ENCODE results near the gene WDR11.
"Not testable (repeated sequence)": the region's sequence is repeated elsewhere in the genome, so short reads cannot be mapped to it uniquely, and the experiment has no call there.

WDR11 gene

GRCh38 chr10:120854388-120854787 is 3.2 kb downstream of the WDR11 start:
- DNase-seq (ENCODE audit: low read depth in 1 of 2, low spot score in 1 of 2) = no peak

- no peak for DNase-seq (ENCODE audit: low read depth in 1 of 2, low spot score in 1 of 2)
These were observed 10.2 kb downstream of the WDR11 start for GRCh38 chr10:120861178-120861855.

DNA sequence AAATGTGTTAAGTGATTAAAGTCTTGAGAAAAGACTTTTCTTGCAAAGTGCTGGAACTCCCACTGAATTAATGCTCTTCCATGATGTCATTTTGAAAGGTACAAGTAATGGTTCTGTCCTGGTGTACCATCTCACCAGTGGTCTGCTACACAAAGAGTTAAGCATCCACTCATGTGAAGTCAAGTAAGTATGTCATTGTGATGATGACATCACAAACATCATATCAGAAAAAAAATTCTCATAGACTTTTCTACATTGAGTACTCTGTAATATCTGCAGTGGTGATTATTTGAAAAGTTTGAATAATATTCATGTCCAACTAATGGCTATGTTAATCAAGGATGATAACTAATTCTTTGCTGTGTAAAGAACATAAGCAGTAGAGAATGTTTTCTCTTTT is 22.6 kb downstream of the WDR11 start:
- no peak for DNase-seq (ENCODE audit: low read depth in 1 of 2, low spot score in 1 of 2)

- DNase-seq (ENCODE audit: low read depth in 1 of 2, low spot score in 1 of 2) = no peak
These were observed 31.9 kb downstream of the WDR11 start for GRCh38 chr10:120883071-120883470.

GRCh38 chr10:120887482-120887881 is 36.3 kb downstream of the WDR11 start:
- no peak for DNase-seq (ENCODE audit: low read depth in 1 of 2, low spot score in 1 of 2)

GRCh38 chr10:120891365-120891764 is 40.2 kb downstream of the WDR11 start:
- no peak for DNase-seq (ENCODE audit: low read depth in 1 of 2, low spot score in 1 of 2)

DNA sequence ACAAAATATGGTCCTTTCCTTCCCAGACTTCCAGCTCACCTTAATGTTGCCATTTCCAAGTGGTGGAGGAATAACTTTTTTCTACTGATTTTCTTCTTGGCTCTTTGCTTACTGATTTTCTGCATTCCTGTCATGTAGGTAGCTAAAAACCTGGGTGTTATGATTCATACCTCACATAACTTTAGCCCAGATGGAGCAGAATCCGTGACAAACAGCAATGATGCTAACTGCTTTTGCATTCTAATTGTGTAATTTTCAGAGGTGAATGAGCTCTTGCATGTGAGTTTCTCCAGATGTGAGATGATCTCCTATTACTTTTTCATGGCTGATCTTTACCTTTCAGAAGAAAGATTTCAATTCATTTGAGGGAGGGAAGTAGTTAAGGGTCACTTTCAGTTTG is 43.4 kb downstream of the WDR11 start:
- no peak for DNase-seq (ENCODE audit: low read depth in 1 of 2, low spot score in 1 of 2)

DNA sequence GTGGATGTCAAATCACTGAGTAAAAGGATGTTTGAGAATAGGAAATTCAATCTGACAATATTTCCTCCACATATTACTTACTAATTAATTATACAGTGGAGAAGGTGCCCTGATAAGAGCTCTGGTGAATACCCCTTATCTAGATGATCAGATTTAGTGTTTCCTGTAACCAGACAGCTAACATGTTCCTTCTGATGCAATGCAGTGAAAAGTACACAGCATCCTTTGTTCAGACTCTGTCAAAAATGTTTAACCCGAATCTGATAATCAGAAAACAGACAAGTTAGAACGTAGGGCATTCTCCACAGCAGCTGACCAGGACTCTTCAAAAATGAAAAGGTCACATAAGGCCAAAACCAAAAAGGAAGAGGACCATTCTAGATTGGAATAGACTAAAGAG is 46.2 kb downstream of the WDR11 start:
- DNase-seq (ENCODE audit: low read depth in 1 of 2, low spot score in 1 of 2) = no peak

DNA sequence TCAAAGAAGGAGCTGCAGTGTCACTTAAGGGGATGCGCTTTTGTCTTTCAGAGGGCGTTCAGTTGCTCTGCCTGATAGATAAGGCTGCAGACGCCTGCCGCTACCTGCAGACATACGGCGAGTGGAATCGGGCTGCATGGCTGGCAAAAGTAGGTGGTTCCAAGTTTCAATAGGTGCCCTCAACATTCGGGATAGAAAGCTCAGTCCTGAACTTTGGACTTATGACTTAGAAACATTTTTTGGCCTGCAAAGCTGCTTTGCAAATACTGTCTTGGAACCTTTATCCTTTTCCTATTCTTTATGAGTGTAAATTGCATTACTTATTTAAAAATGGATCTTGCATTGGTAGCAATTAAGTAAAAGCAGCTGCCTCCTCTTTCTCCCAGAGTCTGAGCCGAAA is 54.1 kb downstream of the WDR11 start:
- no peak for DNase-seq (ENCODE audit: low read depth in 1 of 2, low spot score in 1 of 2)

GRCh38 chr10:120917521-120918250 is 66.5 kb downstream of the WDR11 start:
- DNase-seq (ENCODE audit: low read depth in 1 of 2, low spot score in 1 of 2) = no peak

- not testable (repeated sequence) for DNase-seq (ENCODE audit: low read depth in 1 of 2, low spot score in 1 of 2)
These were observed 72.7 kb downstream of the WDR11 start for GRCh38 chr10:120923886-120924285.

- no peak for DNase-seq (ENCODE audit: low read depth in 1 of 2, low spot score in 1 of 2)
These were observed 75.4 kb downstream of the WDR11 start for GRCh38 chr10:120926611-120927010.

- DNase-seq (ENCODE audit: low read depth in 1 of 2, low spot score in 1 of 2) = no peak
These were observed 76.2 kb downstream of the WDR11 start for GRCh38 chr10:120927352-120927751.

GRCh38 chr10:120929166-120929565 is 78.0 kb downstream of the WDR11 start:
- DNase-seq (ENCODE audit: low read depth in 1 of 2, low spot score in 1 of 2) = no peak

- DNase-seq (ENCODE audit: low read depth in 1 of 2, low spot score in 1 of 2) = no peak
These were observed 80.3 kb downstream of the WDR11 start for GRCh38 chr10:120931423-120931822.

DNA sequence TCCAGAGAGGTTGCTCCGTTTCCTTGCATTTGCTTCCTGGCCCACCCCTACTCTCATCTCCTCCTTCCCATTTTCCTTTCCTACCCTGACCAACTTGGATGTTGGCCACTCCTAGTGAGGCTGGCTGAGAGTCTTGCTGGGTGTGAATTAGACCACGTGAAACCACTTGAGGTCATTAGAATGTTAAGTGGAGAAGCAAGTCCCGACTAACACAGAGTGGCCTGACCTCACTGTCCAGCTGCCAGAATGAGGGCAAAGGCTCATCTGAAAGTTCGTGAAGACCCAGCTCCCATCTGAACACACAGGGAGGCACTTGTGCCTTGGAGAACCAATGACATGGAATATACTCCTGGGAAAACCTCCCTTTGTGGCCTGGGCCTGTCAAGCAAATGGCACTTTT is 80.8 kb downstream of the WDR11 start:
- no peak for DNase-seq (ENCODE audit: low read depth in 1 of 2, low spot score in 1 of 2)

GRCh38 chr10:120938822-120939221 is 87.7 kb downstream of the WDR11 start:
- no peak for DNase-seq (ENCODE audit: low read depth in 1 of 2, low spot score in 1 of 2)

DNA sequence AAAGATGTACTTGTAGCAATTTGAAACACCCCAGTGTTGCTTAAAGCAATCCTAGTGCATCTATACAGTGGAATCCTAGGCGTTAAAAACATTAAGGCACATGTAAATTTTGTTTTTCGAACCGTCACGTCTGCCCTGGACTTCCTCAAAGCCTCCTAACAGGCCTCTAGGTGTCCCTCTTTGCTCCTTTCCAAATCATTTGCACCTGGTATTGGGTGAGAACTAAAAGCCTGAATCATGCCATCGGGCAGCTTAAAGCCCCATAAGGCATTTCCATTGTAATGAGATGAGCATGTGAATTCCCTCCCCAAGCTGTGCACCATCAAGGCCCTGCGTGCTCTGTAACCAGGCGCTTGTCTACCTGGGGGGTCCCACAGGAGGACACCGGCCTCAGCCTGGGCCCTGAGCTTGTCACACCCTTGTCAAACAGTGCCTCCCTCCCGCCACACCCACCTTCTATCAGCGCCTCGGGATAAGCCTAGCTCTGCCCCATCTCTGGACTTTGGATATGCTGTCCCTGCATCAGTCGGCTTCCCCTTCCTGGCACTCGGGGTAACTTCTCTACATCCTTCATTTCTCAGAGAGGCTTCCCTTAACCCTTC is 89.2 kb downstream of the WDR11 start:
- DNase-seq (ENCODE audit: low read depth in 1 of 2, low spot score in 1 of 2) = no peak

DNA sequence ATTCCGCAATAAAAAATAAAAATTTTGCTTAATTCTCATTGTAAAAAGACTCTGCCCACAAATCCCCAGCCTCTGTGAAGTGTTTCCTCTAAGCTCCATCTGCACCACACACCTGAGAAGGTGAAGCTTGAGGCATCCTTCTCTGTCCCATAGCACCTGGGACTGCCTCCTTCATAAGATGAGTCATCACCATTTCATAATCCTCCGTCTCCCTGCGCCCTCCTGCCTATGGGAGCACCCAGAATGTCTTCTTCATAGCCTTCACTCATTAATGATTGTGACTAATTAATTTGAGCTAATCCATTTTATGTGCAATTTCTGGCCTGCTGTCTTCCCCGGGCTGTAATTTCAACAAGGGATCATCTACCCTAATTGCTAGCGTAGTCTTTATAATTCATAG is 90.3 kb downstream of the WDR11 start:
- DNase-seq (ENCODE audit: low read depth in 1 of 2, low spot score in 1 of 2) = no peak

DNA sequence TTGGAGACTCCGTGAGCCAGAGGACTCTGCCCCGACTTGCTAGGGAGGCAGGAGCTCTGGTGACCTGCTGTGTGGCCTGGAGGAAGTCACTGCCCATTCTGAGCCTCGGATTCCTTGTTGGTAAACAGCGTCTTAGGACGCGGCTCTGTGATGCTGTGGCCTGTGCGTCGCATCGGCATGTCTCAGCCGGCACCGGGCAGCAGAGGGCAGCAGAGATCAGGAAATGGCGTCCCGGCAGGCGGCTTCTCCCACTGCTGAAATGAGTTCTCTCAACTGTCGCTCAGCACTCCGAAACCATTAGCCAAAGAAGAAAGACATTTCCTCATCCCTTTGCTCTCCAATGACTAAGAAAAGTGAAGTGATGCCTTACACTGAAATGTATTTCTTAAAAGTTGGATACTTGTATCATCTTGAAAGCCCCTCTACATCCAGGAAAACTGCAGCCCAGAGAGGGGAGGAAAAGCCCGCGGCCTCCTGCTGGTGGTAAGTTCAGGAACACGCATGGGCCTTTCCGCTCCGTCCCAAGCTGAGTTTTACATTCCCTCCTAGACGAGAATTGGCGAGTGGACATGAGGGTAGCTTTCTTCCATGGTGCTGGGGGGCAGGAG is 91.7 kb downstream of the WDR11 start:
- peak; percentile 45 to 55 for DNase-seq (ENCODE audit: low read depth in 1 of 2, low spot score in 1 of 2)

DNA sequence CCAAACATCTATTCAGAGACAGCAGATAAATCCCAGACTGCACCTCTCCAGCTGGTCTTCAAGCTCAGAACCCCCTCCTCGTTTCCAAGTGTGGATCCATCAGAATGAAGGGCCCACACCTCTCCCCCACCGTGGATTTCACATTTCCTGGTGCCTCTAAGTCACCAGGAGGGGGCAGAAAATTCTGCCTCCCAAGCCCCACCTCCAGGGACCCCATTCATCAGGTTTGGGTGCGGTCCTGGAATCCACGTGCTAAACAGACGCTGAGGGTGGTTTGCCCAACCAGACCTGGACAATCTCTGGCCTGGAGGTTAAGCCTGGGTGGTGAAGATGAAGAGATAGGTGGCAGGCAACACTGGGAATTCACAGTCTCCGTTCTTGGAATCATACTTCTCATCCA is 92.4 kb downstream of the WDR11 start:
- DNase-seq (ENCODE audit: low read depth in 1 of 2, low spot score in 1 of 2) = no peak

GRCh38 chr10:120944586-120945125 is 93.5 kb downstream of the WDR11 start:
- DNase-seq (ENCODE audit: low read depth in 1 of 2, low spot score in 1 of 2) = no peak

Data from activated T-helper 1 cell treated with anti-CD3 and anti-CD28 coated beads, Interleukin-2, amount 50 U/mL, for 16 hours (primary cell).